Neural crest cell (in vitro differentiated cells): ENCODE measurements around the gene ANGPT4. TPM values are rescaled to one million over a fixed set of nuclear protein-coding genes. Genes with fewer than 3 reads are reported as not detected.
A peak's percentile ranks its signal among the peaks of the same experiment; 100 is the strongest.

Experiments
- DNase-seq: peaks from one replicate; pipeline ENCODE4 v3.0.0; 2021; ENCODE audit warnings: low read depth, mixed read lengths, low spot score
- H3K27ac Mint-ChIP-seq: one replicate; pipeline ENCODE4 v1.8.0; 2021; ENCODE audit warnings: mild to moderate bottlenecking, mixed read lengths; ENCODE audit not compliant: unreplicated experiment
- H3K27me3 Mint-ChIP-seq: 2 replicates; pipeline ENCODE4 v1.8.0; 2021; ENCODE audit warnings: low read depth, mild to moderate bottlenecking, mixed read lengths
- H3K36me3 Mint-ChIP-seq: 2 replicates; pipeline ENCODE4 v1.8.0; 2021; ENCODE audit warnings: low read depth, mild to moderate bottlenecking, mixed read lengths
- H3K4me1 Mint-ChIP-seq: 2 replicates; pipeline ENCODE4 v1.8.0; 2021; ENCODE audit warnings: mixed read lengths
- H3K4me3 Mint-ChIP-seq: one replicate; pipeline ENCODE4 v1.8.0; 2021; ENCODE audit warnings: mild to moderate bottlenecking, mixed read lengths
- H3K9me3 Mint-ChIP-seq: 2 replicates; pipeline ENCODE4 v1.8.0; 2021; ENCODE audit warnings: mixed read lengths
- CTCF ChIP-seq: fragments of 200-600 bp; sonication (generic); conservative IDR thresholded peaks from 2 replicates; pipeline ENCODE4 v1.5.0; 2021; ENCODE audit warnings: antibody characterized with exemption, mild to moderate bottlenecking
- total RNA-seq: library from RNA; stranded (reverse); gene quantifications from 2 replicates; pipeline ENCODE4 v1.2.1, GENCODE V29; 2021

The ANGPT4 gene
- total RNA-seq, 1 donor from 2014 or later, result 0.07 TPM

DNA sequence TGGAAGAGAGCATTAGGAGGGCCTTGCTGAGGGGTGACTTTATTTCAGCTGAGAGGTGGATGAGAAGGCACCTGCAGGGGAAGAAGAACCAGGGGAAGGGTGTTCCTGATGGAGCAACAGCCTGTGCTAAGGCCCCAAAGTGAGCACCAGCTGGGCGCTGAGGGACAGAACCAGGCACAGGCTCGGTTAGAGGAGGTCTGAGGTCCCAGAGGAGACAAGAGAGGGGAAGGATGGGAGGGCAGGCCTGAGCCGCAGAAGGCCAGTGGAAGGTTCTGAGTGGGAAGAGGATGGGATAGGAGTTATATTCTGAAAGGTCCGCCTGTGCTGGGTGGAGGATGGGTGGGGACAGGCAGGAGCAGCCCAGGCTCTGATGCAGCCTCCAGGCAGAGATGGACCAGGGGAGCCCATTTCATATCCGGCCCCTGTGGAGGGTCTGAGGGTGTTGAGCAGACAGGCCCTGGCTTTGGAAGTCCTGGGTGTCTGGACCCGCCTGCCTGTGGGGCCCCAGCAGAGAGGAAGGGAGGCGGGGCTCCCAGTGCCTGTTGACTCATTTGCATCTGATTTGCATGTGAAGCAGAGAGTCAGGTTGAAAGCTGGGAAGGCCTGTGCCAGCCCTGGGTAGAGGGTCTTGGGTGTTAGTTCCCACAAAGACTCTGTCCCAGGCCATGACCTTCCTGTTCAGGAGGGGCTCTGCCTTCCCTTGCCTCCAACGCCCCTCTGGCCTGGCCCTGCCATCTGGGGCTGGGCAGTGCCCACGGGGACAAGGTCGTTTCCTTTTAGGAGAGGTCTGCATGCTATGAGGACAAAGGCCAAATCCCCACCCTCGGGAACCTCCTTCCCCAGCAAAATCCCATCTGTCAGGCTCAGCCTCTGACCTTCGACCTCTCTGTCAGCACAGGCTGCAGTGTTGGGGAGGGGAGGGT is 93.2 kb downstream of the ANGPT4 start:
- H3K4me1 Mint-ChIP-seq, result peaks cover 15% of the 10 kb centered on the region
- H3K36me3 Mint-ChIP-seq, result no peaks in the 10 kb centered on the region
- H3K9me3 Mint-ChIP-seq, result no peaks in the 10 kb centered on the region
- DNase-seq, result no peak
- peak overlapping the region; percentile 88 for H3K27ac Mint-ChIP-seq
- H3K4me3 Mint-ChIP-seq, result no peak overlapping the region
- no peaks in the 10 kb centered on the region for H3K27me3 Mint-ChIP-seq
- TF ChIP-seq CTCF, result no peak

GRCh38 chr20:821731-822065 is 94.4 kb downstream of the ANGPT4 start:
- Mint-ChIP-seq H3K9me3 (no peaks in the 10 kb centered on the region), H3K27me3 (no peaks in the 10 kb centered on the region), H3K4me3 (no peak overlapping the region), H3K36me3 (no peaks in the 10 kb centered on the region), H3K27ac (no peak overlapping the region), H3K4me1 (peaks cover 15% of the 10 kb centered on the region)
- no peak for TF ChIP-seq CTCF
- DNase-seq, result no peak

GRCh38 chr20:821046-821730 is 94.9 kb downstream of the ANGPT4 start:
- DNase-seq, result no peak
- TF ChIP-seq CTCF, result no peak
- Mint-ChIP-seq H3K4me3 (no peak overlapping the region), H3K27me3 (no peaks in the 10 kb centered on the region), H3K27ac (no peak overlapping the region), H3K36me3 (no peaks in the 10 kb centered on the region), H3K4me1 (peaks cover 16% of the 10 kb centered on the region), H3K9me3 (no peaks in the 10 kb centered on the region)

- no peak for TF ChIP-seq CTCF
Observed at GRCh38 chr20:820323-820953, 95.7 kb downstream of the ANGPT4 start.

More at GRCh38 chr20:820323-820953, 95.7 kb downstream of the ANGPT4 start:
- H3K9me3 Mint-ChIP-seq, result no peaks in the 10 kb centered on the region
- H3K36me3 Mint-ChIP-seq, result no peaks in the 10 kb centered on the region
- no peak overlapping the region for H3K4me3 Mint-ChIP-seq
- no peak overlapping the region for H3K27ac Mint-ChIP-seq
- H3K27me3 Mint-ChIP-seq, result peaks cover 4% of the 10 kb centered on the region
- DNase-seq, result no peak
- H3K4me1 Mint-ChIP-seq, result peaks cover 21% of the 10 kb centered on the region

Other genes with a start within 250 kb of the ANGPT4 start
- 3.7 and 4.1 TPM in 2 replicates for gene SCRT2, start 240.5 kb downstream of the ANGPT4 start, total RNA-seq
- gene SLC52A3, start 147.8 kb downstream of the ANGPT4 start, total RNA-seq, result not detected in 2 replicates
- gene FAM110A, start 82.6 kb downstream of the ANGPT4 start, total RNA-seq, result 16.8 and 17.4 TPM in 2 replicates
- gene RSPO4, start 86.0 kb upstream of the ANGPT4 start, total RNA-seq, result 0.23 TPM in 1 of 2 replicates, not detected in the other
- 107 and 114 TPM in 2 replicates for gene PSMF1, start 202.3 kb upstream of the ANGPT4 start, total RNA-seq